AG20443 (cell line): ENCODE data around the gene ADGRV1.
A peak's percentile ranks its signal among the peaks of the same experiment; 100 is the strongest.
"Not testable (repeated sequence)": the region's sequence is repeated elsewhere in the genome, so short reads cannot be mapped to it uniquely, and the experiment has no call there.

ENCODE experiments used
- DNase-seq: peaks from one replicate; pipeline ENCODE4 v3.0.0; 2012; ENCODE audit warnings: low spot score, mixed read lengths

The ADGRV1 gene

GRCh38 chr5:90911169-90911568 lies 352.6 kb downstream of the ADGRV1 start:
- DNase-seq = no peak

GRCh38 chr5:90912476-90912875 lies 353.9 kb downstream of the ADGRV1 start:
- no peak for DNase-seq

- no peak for DNase-seq
Observed at GRCh38 chr5:90915393-90915792, 356.8 kb downstream of the ADGRV1 start.

GRCh38 chr5:90916947-90917800 lies 358.6 kb downstream of the ADGRV1 start:
- no peak for DNase-seq

GRCh38 chr5:90917928-90918668 lies 359.5 kb downstream of the ADGRV1 start:
- no peak for DNase-seq

GRCh38 chr5:90921418-90921973 lies 362.9 kb downstream of the ADGRV1 start:
- no peak for DNase-seq

GRCh38 chr5:90924222-90924621 lies 365.6 kb downstream of the ADGRV1 start:
- not testable (repeated sequence) for DNase-seq

GRCh38 chr5:90929013-90929839 lies 370.6 kb downstream of the ADGRV1 start:
- DNase-seq = not testable (repeated sequence)

- no peak for DNase-seq
Observed at GRCh38 chr5:90930062-90930461, 371.5 kb downstream of the ADGRV1 start.

- DNase-seq = no peak
Observed at GRCh38 chr5:90930756-90931431, 372.3 kb downstream of the ADGRV1 start.

GRCh38 chr5:90932052-90932699 lies 373.6 kb downstream of the ADGRV1 start:
- DNase-seq = peak; percentile 76

- no peak for DNase-seq
Observed at GRCh38 chr5:90933298-90933697, 374.7 kb downstream of the ADGRV1 start.

GRCh38 chr5:90934091-90934719 lies 375.6 kb downstream of the ADGRV1 start:
- no peak for DNase-seq

GRCh38 chr5:90934738-90935137 lies 376.1 kb downstream of the ADGRV1 start:
- no peak for DNase-seq

- no peak for DNase-seq
Observed at GRCh38 chr5:90939211-90939610, 380.6 kb downstream of the ADGRV1 start.

GRCh38 chr5:90940227-90940995 lies 381.8 kb downstream of the ADGRV1 start:
- no peak for DNase-seq

- no peak for DNase-seq
Observed at GRCh38 chr5:90941002-90941720, 382.6 kb downstream of the ADGRV1 start.

GRCh38 chr5:90944116-90944515 lies 385.5 kb downstream of the ADGRV1 start:
- DNase-seq = no peak

- DNase-seq = no peak
Observed at GRCh38 chr5:90947667-90948066, 389.1 kb downstream of the ADGRV1 start.
